Lung (tissue), 12 donors: Measurements from ENCODE around the gene NRIP3. TPM values are rescaled to one million over a fixed set of nuclear protein-coding genes. Genes with fewer than 3 reads are reported as not detected.
A peak's percentile ranks its signal among the peaks of the same experiment; 100 is the strongest.
"Not testable (repeated sequence)": the region's sequence is repeated elsewhere in the genome, so short reads cannot be mapped to it uniquely, and the experiment has no call there.

Source experiments
- ATAC-seq: fragments of 200-7000 bp; cut with Tn5 transposase; one replicate; pipeline ENCODE4 v1.9.1; 2020; ENCODE audit warnings: moderate number of reproducible peaks; ENCODE audit not compliant: insufficient read depth, low FRiP score
- DNase-seq, 3 donors: peaks; one replicate each; pipeline ENCODE4 v3.0.0-alpha.2; 2013 to 2017
- H3K27ac ChIP-seq, 2 donors: one replicate each; pipeline ENCODE4 v1.5.1; 2013; ENCODE audit warnings: mild to moderate bottlenecking in 2 of 2, moderate library complexity in 2 of 2, control low read depth in 1 of 2, inconsistent platforms in 1 of 2, low read depth in 1 of 2, low read length in 1 of 2
- H3K27me3 ChIP-seq, 3 donors: one replicate each; pipeline ENCODE4 v1.5.1; 2013; ENCODE audit warnings: low read length in 2 of 3; ENCODE audit not compliant: control insufficient read depth in 3 of 3, insufficient read depth in 3 of 3
- H3K36me3 ChIP-seq, 4 donors: one replicate each; pipeline ENCODE4 v1.5.1; 2013; ENCODE audit warnings: low read length in 4 of 4, mild to moderate bottlenecking in 1 of 4, moderate library complexity in 1 of 4; ENCODE audit not compliant: control insufficient read depth in 4 of 4, insufficient read depth in 4 of 4
- H3K4me1 ChIP-seq, 5 donors: one replicate each; pipeline ENCODE4 v1.5.1; 2013; ENCODE audit warnings: low read length in 5 of 5, mild to moderate bottlenecking in 2 of 5, moderate library complexity in 1 of 5; ENCODE audit not compliant: control insufficient read depth in 5 of 5, insufficient read depth in 5 of 5
- H3K4me3 ChIP-seq: one replicate; pipeline ENCODE4 v1.5.1; 2013; ENCODE audit warnings: mild to moderate bottlenecking, control low read depth, moderate library complexity
- H3K9ac ChIP-seq, 2 donors: one replicate each; pipeline ENCODE4 v1.5.1; 2013; ENCODE audit warnings: low read length in 2 of 2, control low read depth in 1 of 2; ENCODE audit not compliant: insufficient read depth in 1 of 2
- H3K9me3 ChIP-seq, 4 donors: one replicate each; pipeline ENCODE4 v1.5.1; 2013; ENCODE audit warnings: low read length in 3 of 4, mild to moderate bottlenecking in 1 of 4, moderate library complexity in 1 of 4; ENCODE audit not compliant: control insufficient read depth in 4 of 4, insufficient read depth in 3 of 4
- CTCF ChIP-seq: IDR thresholded peaks from 2 replicates; pipeline ENCODE4 v1.5.1; 2012; ENCODE audit warnings: mild to moderate bottlenecking; ENCODE audit errors: control extremely low read depth, extremely low read depth
- WGBS, 2 donors: extraction: QIAGEN DNeasy Blood & Tissue Kit; methylation state at CpG; one replicate each; pipeline ENCODE4 v1.1.7; 2013; 5-methylcytosine and 5-hydroxymethylcytosine counted together
- polyA plus RNA-seq, 2 donors: library from polyadenylated mRNA; stranded (reverse); fragments of 200-250 nt; gene quantifications; one replicate each; pipeline ENCODE4 v1.2.1, GENCODE V29; 2013
- total RNA-seq, 2 donors: library from RNA; depleted of rRNA in 1 of 2; stranded (reverse); fragments of >200 nt in 1 of 2; gene quantifications; one replicate each; pipeline ENCODE4 v1.2.1, GENCODE V29; 2014 to 2021
- donor health status: control.
- donor health status: control.
- donor health status: Bipolar disorder and iron deficiency.
- donor health status: healthy.
- donor health status: DM: yes; HTN: yes; CAD: no.

NRIP3 gene
- total and polyA plus RNA-seq, 4 donors, result 0.28 to 2.2 (median 1.9) TPM

- Histone ChIP-seq H3K36me3 (no peaks in the 10 kb centered on the region), H3K4me3 (no peak overlapping the region), H3K27me3 (no peaks in the 10 kb centered on the region), H3K27ac (no peak overlapping the region), H3K4me1 (peaks cover 0 to 6% (median 0%) of the 10 kb centered on the region in 5 donors), H3K9ac (no peak overlapping the region), H3K9me3 (no peaks in the 10 kb centered on the region)
- no peak for ATAC-seq
- no peak for TF ChIP-seq CTCF
- DNase-seq, result peak in 1 of 3 donors; percentile 11
- WGBS, 2 donors, result 61 to 72% methylated on average over 8 of the region's 8 CpGs
These were observed 62.3 kb downstream of the NRIP3 start for GRCh38 chr11:8941341-8942103.

- ATAC-seq (no peak), DNase-seq (no peak)
- WGBS, 2 donors, result 87 to 91% methylated on average over 14 of the region's 14 CpGs
- peaks cover 0 to 6% (median 0%) of the 10 kb centered on the region in 5 donors for H3K4me1 ChIP-seq
- no peak overlapping the region for H3K4me3 ChIP-seq
- H3K9me3 ChIP-seq, result no peaks in the 10 kb centered on the region
- no peak overlapping the region for H3K27ac ChIP-seq
- no peaks in the 10 kb centered on the region for H3K36me3 ChIP-seq
- H3K9ac ChIP-seq, result no peak overlapping the region
- no peaks in the 10 kb centered on the region for H3K27me3 ChIP-seq
- TF ChIP-seq CTCF, result no peak
These were observed 66.1 kb downstream of the NRIP3 start for GRCh38 chr11:8937659-8938058.

GRCh38 chr11:8937159-8937558 lies 66.6 kb downstream of the NRIP3 start:
- H3K9me3 ChIP-seq, result no peaks in the 10 kb centered on the region
- H3K4me3 ChIP-seq, result no peak overlapping the region
- no peak overlapping the region for H3K9ac ChIP-seq
- H3K4me1 ChIP-seq, result peaks cover 0 to 6% (median 0%) of the 10 kb centered on the region in 5 donors
- no peak for DNase-seq
- 93 to 95% methylated on average over 10 of the region's 10 CpGs for WGBS, 2 donors
- no peaks in the 10 kb centered on the region for H3K27me3 ChIP-seq
- no peak for TF ChIP-seq CTCF
- no peaks in the 10 kb centered on the region for H3K36me3 ChIP-seq
- ATAC-seq, result no peak
- H3K27ac ChIP-seq, result no peak overlapping the region

GRCh38 chr11:8935789-8936188 lies 68.0 kb downstream of the NRIP3 start:
- H3K36me3 ChIP-seq, H3K27ac ChIP-seq, ATAC-seq, DNase-seq, H3K27me3 ChIP-seq, H3K4me3 ChIP-seq, H3K9me3 ChIP-seq, H3K9ac ChIP-seq, H3K4me1 ChIP-seq: not testable (repeated sequence)
- 89 to 94% methylated on average over 2 of the region's 2 CpGs for WGBS, 2 donors
